Measurements from ENCODE around the gene MEIS3. TPM values are rescaled to one million over a fixed set of nuclear protein-coding genes. Genes with fewer than 3 reads are reported as not detected.
"Not testable (repeated sequence)": the region's sequence is repeated elsewhere in the genome, so short reads cannot be mapped to it uniquely, and the experiment has no call there.

Gene MEIS3
- total RNA-seq, 2 experiments from 2014 or later: 0.18 TPM; not detected in 1

GRCh38 chr19:47387623-47388022, 31.7 kb downstream of the MEIS3 start:
- H3K9me3 Mint-ChIP-seq; DNase-seq; H3K27me3 Mint-ChIP-seq; H3K27ac Mint-ChIP-seq; H3K36me3 Mint-ChIP-seq (ENCODE audit: low read depth); CTCF ChIA-PET; H3K4me3 Mint-ChIP-seq: not testable (repeated sequence)
- H3K4me1 Mint-ChIP-seq: peaks cover 13% of the 10 kb centered on the region
- POLR2A ChIA-PET: interaction anchor here (0.9 kb wide), 1 partner anchor 109 kb away, joined by 3 read pairs; no protein-coding TSS in a partner anchor

DNA sequence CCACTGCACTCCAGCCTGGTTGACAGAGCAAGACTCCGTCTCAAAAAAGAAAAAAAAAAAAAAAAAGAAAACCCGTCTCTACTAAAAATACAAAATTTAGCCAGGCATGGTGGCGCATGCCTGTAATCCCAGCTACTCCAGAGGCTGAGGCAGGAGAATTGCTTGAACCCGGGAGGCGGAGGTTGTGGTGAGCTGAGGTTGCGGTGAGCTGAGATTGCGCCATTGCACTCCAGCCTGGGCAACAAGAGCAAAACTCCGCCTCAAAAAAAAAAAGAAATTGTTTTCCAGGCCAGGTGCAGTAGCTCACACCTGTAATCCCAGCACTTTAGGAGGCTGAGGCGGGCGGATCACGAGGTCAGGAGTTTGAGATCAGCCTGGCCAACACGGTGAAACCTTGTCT, 32.7 kb downstream of the MEIS3 start:
- POLR2A ChIA-PET, H3K9me3 Mint-ChIP-seq, H3K27me3 Mint-ChIP-seq: not testable (repeated sequence)

DNA sequence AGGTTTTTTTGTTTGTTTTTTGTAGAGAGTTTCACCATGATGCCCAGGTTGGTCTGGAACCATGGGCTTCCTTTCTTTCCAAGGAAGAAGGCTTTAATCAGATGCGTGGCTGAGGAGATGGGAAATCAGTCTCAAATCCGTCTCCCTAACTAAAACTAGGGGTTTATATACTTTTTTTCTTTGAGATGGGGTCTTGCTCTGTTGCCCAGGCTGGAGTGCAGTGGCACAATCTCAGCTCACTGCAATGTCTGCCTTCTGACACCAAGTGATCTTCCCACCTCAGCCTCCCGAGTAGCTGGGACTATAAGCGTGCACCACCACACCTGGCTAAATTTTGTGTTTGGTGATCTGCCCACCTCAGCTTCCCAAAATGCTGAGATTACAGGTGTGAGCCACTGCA, 34.8 kb downstream of the MEIS3 start:
- peaks cover 24% of the 10 kb centered on the region for H3K4me1 Mint-ChIP-seq
- POLR2A ChIA-PET, H3K27ac Mint-ChIP-seq, DNase-seq, H3K4me3 Mint-ChIP-seq, CTCF ChIA-PET, H3K9me3 Mint-ChIP-seq, H3K27me3 Mint-ChIP-seq: not testable (repeated sequence)
- peaks cover 21% of the 10 kb centered on the region for H3K36me3 Mint-ChIP-seq (ENCODE audit: low read depth)

More for the DNA sequence above, 32.7 kb downstream of the MEIS3 start:
- H3K4me3 Mint-ChIP-seq; H3K36me3 Mint-ChIP-seq (ENCODE audit: low read depth); DNase-seq; H3K27ac Mint-ChIP-seq: not testable (repeated sequence)
- H3K4me1 Mint-ChIP-seq: peaks cover 21% of the 10 kb centered on the region
- CTCF ChIA-PET: interaction anchor here (0.7 kb wide), 1 partner anchor 961 kb away, joined by 3 read pairs; no protein-coding TSS in a partner anchor

- CTCF ChIA-PET: interaction anchor here (2.5 kb wide), 1 partner anchor 35 kb away, joined by 5 read pairs; the partner anchor contains the start of gene DHX34
- DNase-seq, H3K4me3 Mint-ChIP-seq, H3K27me3 Mint-ChIP-seq, H3K27ac Mint-ChIP-seq, H3K9me3 Mint-ChIP-seq: not testable (repeated sequence)
- POLR2A ChIA-PET: interaction anchor here (1.2 kb wide), 1 partner anchor 44 kb away, joined by 3 read pairs; no protein-coding TSS in a partner anchor
- H3K36me3 Mint-ChIP-seq (ENCODE audit: low read depth): peaks cover 21% of the 10 kb centered on the region
- H3K4me1 Mint-ChIP-seq: peaks cover 20% of the 10 kb centered on the region
Observed at GRCh38 chr19:47383890-47384289, 35.4 kb downstream of the MEIS3 start.

- H3K27me3 Mint-ChIP-seq: peaks cover 3% of the 10 kb centered on the region
- H3K4me1 Mint-ChIP-seq: peaks cover 20% of the 10 kb centered on the region
- H3K9me3 Mint-ChIP-seq: no peaks in the 10 kb centered on the region
- H3K27ac Mint-ChIP-seq: peak overlapping the region; percentile 48
- no peak overlapping the region for H3K4me3 Mint-ChIP-seq
- ChIA-PET CTCF (interaction anchor here (1.7 to 2.5 kb wide), 2 partner anchors 33 to 46 kb away, joined by 5 to 8 read pairs; partner anchors contain the start of gene DHX34), POLR2A (interaction anchor here (0.6 to 0.9 kb wide), 2 partner anchors 8 to 10 kb away, joined by 3 read pairs; no protein-coding TSS in a partner anchor)
- peaks cover 21% of the 10 kb centered on the region for H3K36me3 Mint-ChIP-seq (ENCODE audit: low read depth)
- peak; percentile 54 for DNase-seq
Observed at GRCh38 chr19:47381653-47382279, 37.6 kb downstream of the MEIS3 start.

GRCh38 chr19:47381121-47381520, 38.2 kb downstream of the MEIS3 start:
- no peaks in the 10 kb centered on the region for H3K9me3 Mint-ChIP-seq
- no peak overlapping the region for H3K4me3 Mint-ChIP-seq
- DNase-seq: no peak
- H3K27me3 Mint-ChIP-seq: peaks cover 3% of the 10 kb centered on the region
- POLR2A ChIA-PET: interaction anchor here (0.6 to 0.9 kb wide), 2 partner anchors 9 to 11 kb away, joined by 3 read pairs; no protein-coding TSS in a partner anchor
- H3K27ac Mint-ChIP-seq: peak overlapping the region; percentile 48
- peaks cover 21% of the 10 kb centered on the region for H3K36me3 Mint-ChIP-seq (ENCODE audit: low read depth)
- CTCF ChIA-PET: no interaction called here
- peaks cover 20% of the 10 kb centered on the region for H3K4me1 Mint-ChIP-seq

DNA sequence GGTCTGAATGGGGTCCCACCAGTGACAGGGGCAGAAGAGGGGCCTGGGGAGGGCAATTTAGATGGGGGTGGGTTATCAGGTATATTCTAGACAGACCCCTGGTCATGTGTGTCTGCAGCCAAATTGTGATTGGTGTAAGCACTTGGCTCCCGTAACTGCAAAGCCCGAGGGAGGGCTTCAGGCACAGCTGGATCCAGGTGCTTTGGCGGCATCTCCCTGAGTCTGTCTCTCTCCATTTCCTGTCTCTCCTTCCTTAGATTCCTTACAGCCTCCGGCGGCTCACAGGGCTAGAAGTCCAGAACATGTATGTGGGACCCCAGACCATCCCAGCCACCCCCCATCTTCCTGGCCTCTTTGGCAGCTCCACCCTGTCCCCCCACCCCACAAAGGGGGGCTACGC, 38.8 kb downstream of the MEIS3 start:
- Mint-ChIP-seq H3K4me1 (peaks cover 20% of the 10 kb centered on the region), H3K4me3 (no peak overlapping the region), H3K36me3 (ENCODE audit: low read depth) (peaks cover 24% of the 10 kb centered on the region), H3K9me3 (no peaks in the 10 kb centered on the region), H3K27ac (no peak overlapping the region), H3K27me3 (peaks cover under 1% of the 10 kb centered on the region)
- no peak for DNase-seq
- ChIA-PET CTCF (no interaction called here), POLR2A (no interaction called here)

DNA sequence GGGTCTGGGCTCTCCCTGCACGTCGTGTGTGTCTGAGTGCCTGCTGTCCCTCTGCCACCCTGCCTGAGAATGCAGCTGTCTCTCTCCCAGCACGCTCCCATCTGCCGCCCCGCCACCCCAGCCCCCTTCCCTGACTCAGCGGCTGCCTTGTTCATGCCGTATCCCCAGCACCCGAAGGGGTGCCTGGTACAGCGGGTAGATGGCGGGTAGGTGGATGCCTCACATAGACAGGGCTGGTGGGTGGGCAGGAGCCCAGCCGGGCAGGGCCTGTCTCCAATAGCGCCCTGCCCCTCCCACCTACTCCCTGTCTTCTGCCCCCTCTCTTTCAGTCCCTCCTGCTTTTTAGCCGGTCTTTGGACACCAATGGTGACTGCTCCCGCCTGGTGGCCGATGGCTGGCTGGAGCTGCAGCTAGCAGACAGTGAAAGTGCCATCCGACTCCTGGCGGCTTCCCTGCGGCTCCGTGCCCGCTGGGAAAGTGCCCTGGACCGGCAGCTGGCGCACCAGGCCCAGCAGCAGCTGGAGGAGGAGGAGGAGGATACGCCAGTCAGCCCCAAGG, 39.9 kb downstream of the MEIS3 start:
- Mint-ChIP-seq H3K27me3 (no peaks in the 10 kb centered on the region), H3K36me3 (ENCODE audit: low read depth) (peaks cover 24% of the 10 kb centered on the region), H3K9me3 (no peaks in the 10 kb centered on the region), H3K4me1 (peaks cover 20% of the 10 kb centered on the region), H3K27ac (no peak overlapping the region), H3K4me3 (no peak overlapping the region)
- ChIA-PET CTCF (no interaction called here), POLR2A (no interaction called here)
- no peak for DNase-seq

- Mint-ChIP-seq H3K36me3 (ENCODE audit: low read depth) (peaks cover 24% of the 10 kb centered on the region), H3K27me3 (no peaks in the 10 kb centered on the region), H3K9me3 (no peaks in the 10 kb centered on the region), H3K27ac (no peak overlapping the region), H3K4me1 (peaks cover 15% of the 10 kb centered on the region), H3K4me3 (no peak overlapping the region)
- ChIA-PET CTCF (interaction anchor here (0.9 to 1.5 kb wide), 3 partner anchors 10 to 83 kb away, joined by 3 to 4 read pairs (median 4); partner anchors contain the start of gene DHX34), POLR2A (no interaction called here)
- no peak for DNase-seq
Observed at GRCh38 chr19:47378246-47378645, 41.1 kb downstream of the MEIS3 start.

DNA sequence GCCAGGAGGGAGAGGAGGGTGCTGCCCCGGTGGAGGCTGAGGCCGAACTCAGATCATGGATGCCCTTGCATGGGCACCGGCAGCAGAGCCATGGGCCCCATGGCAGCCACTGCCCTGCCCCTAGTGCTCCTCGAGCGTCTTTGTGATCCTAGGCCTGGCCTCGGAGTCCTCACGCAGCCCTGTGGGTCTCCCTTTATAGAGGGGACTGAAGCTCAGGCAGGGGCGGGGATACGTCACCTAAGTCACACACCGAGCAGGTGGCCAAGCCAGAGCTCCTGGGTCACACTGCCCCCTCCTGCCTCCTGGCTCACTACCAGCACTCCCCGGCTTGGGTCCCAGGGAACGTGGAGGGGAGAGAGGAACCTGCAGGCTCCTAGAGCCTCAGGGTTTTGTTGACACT, 41.5 kb downstream of the MEIS3 start:
- H3K4me1 Mint-ChIP-seq: peaks cover 13% of the 10 kb centered on the region
- ChIA-PET CTCF (interaction anchor here (0.9 to 1.5 kb wide), 3 partner anchors 11 to 82 kb away, joined by 3 to 4 read pairs (median 4); partner anchors contain the start of gene DHX34), POLR2A (no interaction called here)
- peaks cover 24% of the 10 kb centered on the region for H3K36me3 Mint-ChIP-seq (ENCODE audit: low read depth)
- no peak overlapping the region for H3K27ac Mint-ChIP-seq
- no peak for DNase-seq
- no peaks in the 10 kb centered on the region for H3K27me3 Mint-ChIP-seq
- H3K4me3 Mint-ChIP-seq: no peak overlapping the region
- H3K9me3 Mint-ChIP-seq: no peaks in the 10 kb centered on the region

DNA sequence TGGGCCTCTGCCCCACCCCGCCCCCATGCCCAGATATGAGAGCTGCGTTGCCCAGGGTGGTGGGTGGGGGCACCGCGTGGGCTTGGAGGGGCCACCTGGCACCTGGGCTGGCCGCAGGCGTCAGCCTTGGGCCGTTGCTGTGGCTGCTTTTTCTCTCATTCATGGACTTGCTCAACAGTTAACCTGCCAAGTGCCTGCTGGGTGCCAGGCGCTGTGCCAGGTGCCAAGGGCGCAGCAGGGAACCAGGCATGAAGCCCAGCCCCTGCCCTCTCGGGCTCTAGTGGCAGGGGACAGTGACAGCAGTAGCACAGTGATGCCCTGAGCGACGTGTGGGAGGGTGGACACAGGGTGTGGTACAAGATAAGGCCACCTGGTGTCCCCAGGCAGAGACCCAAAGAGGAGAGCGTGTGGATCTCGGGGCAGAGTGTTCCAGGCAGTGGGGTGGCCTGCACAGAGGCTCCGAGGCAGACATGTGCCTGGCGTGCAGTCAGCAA, 42.1 kb downstream of the MEIS3 start:
- DNase-seq: no peak
- Mint-ChIP-seq H3K9me3 (no peaks in the 10 kb centered on the region), H3K4me1 (peaks cover 11% of the 10 kb centered on the region), H3K36me3 (ENCODE audit: low read depth) (peaks cover 24% of the 10 kb centered on the region), H3K27ac (no peak overlapping the region), H3K27me3 (no peaks in the 10 kb centered on the region), H3K4me3 (no peak overlapping the region)
- CTCF ChIA-PET: no interaction called here
- POLR2A ChIA-PET: no interaction called here

DNA sequence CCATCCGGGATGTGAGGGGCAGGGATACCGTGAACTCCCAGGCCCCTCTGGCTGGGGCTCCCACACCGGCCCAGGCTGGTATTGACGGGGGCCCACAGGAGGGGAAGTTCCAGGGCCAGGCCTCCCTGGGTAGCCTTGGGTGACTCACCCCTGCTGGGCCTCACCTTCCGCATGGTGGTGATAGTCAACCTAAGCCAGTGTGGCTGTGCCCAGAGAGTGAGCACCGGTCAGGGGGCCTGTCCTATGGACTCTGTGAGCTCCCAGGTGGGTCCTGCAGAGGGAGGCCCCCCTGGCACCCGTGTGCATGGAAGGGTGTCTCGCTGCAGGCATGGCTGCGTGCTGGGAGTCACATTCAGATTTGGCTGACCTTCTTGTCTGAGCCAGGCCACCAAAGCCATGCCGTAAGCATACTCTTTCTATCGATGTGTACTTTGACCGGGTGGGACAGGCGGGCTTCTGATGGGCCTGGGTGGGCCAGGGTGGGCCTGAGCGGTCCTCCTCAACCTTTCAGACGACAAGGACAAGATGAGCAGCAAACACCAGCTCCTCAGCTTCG, 42.7 kb downstream of the MEIS3 start:
- H3K4me3 Mint-ChIP-seq: no peak overlapping the region
- no peak for DNase-seq
- CTCF ChIA-PET: no interaction called here
- peaks cover 5% of the 10 kb centered on the region for H3K4me1 Mint-ChIP-seq
- POLR2A ChIA-PET: no interaction called here
- no peak overlapping the region for H3K27ac Mint-ChIP-seq
- no peaks in the 10 kb centered on the region for H3K27me3 Mint-ChIP-seq
- no peaks in the 10 kb centered on the region for H3K9me3 Mint-ChIP-seq
- peaks cover 20% of the 10 kb centered on the region for H3K36me3 Mint-ChIP-seq (ENCODE audit: low read depth)

Data from activated CD4-positive, alpha-beta memory T cell treated with anti-CD3 and anti-CD28 coated beads, Interleukin-2, amount 10 ng/mL, durations not matched to agents 7 days and 5 days (primary cell).